ENCODE data around the gene GTF3C5.

- TF ChIP-seq CTCF (conservative IDR thresholded peaks at IDR 0.05; ENCODE audit: low read length) (no peak), EZH2phosphoT487 (IDR thresholded peaks at IDR 0.05; ENCODE audit: borderline replicate concordance, low read depth, low read length) (no peak)
Observed at GRCh38 chr9:133104718-133105460, 74.1 kb downstream of the GTF3C5 start.

Data from OCI-LY7 (cell line).